22Rv1 (cell line): ENCODE results near the gene CTBP1.
"Not testable (repeated sequence)": the region's sequence is repeated elsewhere in the genome, so short reads cannot be mapped to it uniquely, and the experiment has no call there.

Experiments used
- ZFX ChIP-seq: fragments of 450-650 bp; IDR thresholded peaks from 2 replicates; pipeline ENCODE4 v1.6.1; 2017; ENCODE audit warnings: antibody characterized with exemption, borderline replicate concordance
- TF ChIP-seq, protein P1 (sequence below): fragments of 450-650 bp; IDR thresholded peaks from 2 replicates; pipeline ENCODE4 v1.5.1; 2017; ENCODE audit warnings: mild to moderate bottlenecking

- TF ChIP-seq, protein P1, sequence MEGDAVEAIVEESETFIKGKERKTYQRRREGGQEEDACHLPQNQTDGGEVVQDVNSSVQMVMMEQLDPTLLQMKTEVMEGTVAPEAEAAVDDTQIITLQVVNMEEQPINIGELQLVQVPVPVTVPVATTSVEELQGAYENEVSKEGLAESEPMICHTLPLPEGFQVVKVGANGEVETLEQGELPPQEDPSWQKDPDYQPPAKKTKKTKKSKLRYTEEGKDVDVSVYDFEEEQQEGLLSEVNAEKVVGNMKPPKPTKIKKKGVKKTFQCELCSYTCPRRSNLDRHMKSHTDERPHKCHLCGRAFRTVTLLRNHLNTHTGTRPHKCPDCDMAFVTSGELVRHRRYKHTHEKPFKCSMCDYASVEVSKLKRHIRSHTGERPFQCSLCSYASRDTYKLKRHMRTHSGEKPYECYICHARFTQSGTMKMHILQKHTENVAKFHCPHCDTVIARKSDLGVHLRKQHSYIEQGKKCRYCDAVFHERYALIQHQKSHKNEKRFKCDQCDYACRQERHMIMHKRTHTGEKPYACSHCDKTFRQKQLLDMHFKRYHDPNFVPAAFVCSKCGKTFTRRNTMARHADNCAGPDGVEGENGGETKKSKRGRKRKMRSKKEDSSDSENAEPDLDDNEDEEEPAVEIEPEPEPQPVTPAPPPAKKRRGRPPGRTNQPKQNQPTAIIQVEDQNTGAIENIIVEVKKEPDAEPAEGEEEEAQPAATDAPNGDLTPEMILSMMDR = not testable (repeated sequence)
- not testable (repeated sequence) for TF ChIP-seq ZFX
Measured at GRCh38 chr4:1236836-1237235, 12.1 kb downstream of the CTBP1 start.
